GM10266 (cell line): ENCODE results near the gene MED8.
A peak's percentile ranks its signal among the peaks of the same experiment; 100 is the strongest.

Experiments
- DNase-seq: peaks from one replicate; pipeline ENCODE4 v3.0.0; 2012; ENCODE audit errors: extremely low spot score
- TF ChIP-seq, protein P1 (sequence below): IDR thresholded peaks from 2 replicates; pipeline ENCODE4 v1.5.1; 2012; ENCODE audit warnings: mild to moderate bottlenecking, low read depth; ENCODE audit not compliant: control insufficient read depth, insufficient read depth; ENCODE audit errors: missing control alignments

Gene MED8

DNA sequence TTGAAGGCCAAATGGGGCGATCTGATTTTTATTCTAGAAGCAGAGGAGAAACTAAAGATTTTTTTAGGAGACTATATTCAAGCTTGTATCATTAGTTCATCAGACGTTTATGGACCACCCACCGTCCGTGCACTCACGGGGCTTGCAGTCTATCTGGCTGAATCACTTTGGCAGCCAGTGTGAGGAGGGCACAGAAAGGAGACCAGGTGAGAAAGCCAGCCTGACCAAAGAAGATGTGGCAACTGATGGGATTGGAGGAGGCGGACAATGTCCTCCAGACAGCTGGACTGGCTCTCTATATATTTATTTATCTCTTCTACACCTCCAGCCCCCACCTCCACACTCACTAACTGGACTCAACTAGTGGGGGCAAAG is 21.0 kb downstream of the MED8 start:
- DNase-seq = no peak
- TF ChIP-seq, protein P1, sequence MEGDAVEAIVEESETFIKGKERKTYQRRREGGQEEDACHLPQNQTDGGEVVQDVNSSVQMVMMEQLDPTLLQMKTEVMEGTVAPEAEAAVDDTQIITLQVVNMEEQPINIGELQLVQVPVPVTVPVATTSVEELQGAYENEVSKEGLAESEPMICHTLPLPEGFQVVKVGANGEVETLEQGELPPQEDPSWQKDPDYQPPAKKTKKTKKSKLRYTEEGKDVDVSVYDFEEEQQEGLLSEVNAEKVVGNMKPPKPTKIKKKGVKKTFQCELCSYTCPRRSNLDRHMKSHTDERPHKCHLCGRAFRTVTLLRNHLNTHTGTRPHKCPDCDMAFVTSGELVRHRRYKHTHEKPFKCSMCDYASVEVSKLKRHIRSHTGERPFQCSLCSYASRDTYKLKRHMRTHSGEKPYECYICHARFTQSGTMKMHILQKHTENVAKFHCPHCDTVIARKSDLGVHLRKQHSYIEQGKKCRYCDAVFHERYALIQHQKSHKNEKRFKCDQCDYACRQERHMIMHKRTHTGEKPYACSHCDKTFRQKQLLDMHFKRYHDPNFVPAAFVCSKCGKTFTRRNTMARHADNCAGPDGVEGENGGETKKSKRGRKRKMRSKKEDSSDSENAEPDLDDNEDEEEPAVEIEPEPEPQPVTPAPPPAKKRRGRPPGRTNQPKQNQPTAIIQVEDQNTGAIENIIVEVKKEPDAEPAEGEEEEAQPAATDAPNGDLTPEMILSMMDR = no peak

DNA sequence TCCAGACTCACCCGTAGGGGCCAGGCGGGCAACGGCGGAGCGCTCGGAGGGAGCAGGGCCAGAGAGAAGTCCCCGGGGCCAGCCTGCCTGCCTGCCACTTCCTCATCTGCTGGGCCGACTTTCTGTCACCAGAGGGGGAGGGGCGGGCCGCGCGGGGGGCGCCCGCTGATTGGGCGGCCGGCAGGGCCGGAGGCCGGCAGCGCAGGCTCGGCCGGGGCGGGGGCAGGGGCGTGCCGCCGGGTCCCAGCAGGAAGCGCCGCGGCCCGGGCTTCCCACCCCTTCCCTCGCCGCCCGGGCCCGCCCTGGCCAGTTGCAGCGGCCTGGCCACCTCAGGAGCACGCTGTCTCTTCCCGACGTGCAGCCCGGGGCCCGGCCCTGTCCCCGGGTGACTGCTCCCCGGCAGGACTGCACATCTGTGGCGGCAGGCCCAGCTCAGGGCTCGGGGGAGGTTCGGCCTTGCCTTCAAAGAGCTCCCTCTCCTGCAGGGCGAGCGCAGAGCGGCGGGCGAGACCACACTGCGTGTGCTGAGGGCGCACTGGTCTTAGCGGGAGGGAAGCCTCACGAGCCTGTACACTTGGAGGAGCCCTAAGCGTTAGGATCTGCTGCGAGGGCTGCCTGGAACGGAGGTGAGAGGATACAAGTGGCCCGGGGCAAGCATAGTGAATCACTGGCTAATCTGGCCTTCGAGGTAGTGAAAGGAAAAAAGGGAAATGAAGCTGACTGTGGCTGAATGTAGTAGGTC is 21.5 kb downstream of the MED8 start, which contains the start of gene ELOVL1:
TSS of gene ELOVL1 (minus strand) at position 108 of the 742 bp plus-strand sequence. CDS start 2,402 bp downstream, outside the sequence.
- TF ChIP-seq, protein P1 = peak; percentile 43
- peak; percentile 98 for DNase-seq

DNA sequence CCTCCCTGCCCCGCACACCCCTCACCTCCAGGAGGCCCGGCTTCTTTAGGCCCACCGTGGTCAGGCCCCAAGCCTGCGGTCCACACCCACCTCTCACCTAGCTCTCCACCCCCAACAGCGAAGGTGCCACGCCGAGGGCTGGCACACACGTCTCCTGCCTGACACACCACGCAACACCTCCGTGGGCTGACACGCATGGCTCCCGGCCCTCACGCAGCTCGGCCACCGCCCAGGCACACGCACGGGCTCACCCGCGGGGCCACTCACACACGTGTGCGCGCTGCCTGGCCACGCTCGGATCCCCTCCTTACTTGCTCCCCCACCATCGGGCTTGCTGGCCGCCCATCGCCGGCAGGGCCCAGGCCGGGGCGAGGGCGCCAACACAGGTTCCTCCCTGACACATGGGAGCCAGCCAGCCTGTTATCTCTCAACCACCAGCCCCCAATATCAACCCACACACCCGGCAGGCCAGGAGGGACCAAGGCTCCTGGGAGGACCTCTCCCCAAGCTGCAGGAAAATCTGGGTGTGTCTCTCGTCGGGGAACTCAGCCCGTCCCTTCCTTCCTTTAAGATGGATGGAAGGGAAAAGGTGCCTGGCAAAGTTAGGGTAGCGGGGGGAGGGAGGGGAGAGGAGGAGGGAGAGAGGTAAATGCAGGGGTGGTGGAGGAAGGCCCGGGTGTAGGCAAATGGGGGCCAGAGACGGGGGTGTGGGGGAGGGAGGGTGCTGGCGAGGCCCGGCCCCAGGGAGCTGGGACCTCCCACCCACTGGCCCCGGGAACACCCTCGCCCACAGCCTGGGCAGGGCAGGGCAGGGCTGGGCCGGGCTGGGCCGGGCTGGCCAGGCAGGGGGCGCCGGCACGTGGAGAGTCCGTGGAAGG is 22.3 kb downstream of the MED8 start:
- DNase-seq = peak; percentile 52
- TF ChIP-seq, protein P1 = no peak

DNA sequence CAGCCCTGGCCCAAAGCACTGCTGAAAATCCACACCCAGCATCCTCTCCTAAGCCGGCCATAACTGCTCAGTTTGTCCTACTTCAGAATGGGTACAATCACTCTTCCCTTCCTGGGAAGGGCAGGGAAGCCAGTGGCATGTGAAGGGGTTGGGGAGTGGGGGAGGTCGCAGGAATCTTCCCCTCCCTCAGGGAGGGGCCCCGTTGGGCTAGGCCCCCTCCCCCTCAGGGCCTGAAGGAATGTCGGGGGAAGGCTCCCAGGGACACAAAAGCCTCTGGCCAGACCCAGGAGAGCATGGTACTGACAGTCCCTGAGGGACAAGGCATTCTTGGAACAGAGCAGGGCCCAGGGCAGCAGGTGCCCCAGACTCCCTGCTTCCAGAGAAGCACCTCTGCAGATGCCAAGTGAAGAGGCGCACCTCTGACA is 23.0 kb downstream of the MED8 start:
- TF ChIP-seq, protein P1 = no peak
- DNase-seq = no peak

DNA sequence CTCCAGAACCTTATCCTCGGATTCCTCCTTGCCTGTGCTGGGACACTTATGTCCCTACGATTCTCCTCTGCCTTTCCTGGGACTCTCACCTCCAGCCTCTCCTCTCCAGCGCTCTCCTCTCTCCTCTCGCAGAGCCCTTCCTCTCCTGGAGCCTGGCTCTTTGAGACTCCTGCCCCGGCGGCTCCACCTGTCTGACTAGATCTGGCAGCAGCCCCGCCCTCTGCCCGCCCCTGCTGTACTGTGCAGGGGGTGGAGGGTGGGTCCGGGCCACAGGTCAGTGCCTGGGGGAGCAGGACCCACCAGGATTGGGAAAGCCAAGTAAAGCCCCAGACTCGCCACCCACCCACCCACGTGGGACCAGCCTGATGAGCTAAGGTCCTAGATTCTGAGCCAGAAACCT is 23.4 kb downstream of the MED8 start:
- no peak for DNase-seq
- TF ChIP-seq, protein P1 = no peak

DNA sequence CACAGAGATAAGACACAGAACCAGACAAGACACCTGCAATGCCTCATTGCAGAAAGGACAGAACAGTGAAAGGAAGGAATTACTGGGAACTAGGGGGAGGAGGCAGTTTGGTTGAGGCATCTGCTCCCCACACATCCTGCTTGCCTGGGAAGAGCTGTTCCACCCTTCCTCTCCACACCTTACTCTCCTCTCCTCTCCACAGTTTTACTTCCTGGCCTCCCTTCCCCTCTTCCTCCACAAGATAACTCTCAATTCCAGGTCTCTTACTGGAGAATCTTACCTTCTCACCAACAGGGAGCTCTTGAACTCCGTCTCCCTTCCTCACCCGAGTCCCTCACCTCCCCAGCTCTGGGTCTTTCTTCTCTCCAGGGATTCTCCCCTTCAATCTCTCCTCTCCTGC is 23.9 kb downstream of the MED8 start:
- DNase-seq = no peak
- TF ChIP-seq, protein P1 = no peak
